Cortex of kidney (tissue), 1 donor: ENCODE results near the gene HSPA9.
"Not testable (repeated sequence)": the region's sequence is repeated elsewhere in the genome, so short reads cannot be mapped to it uniquely, and the experiment has no call there.

Source experiments
- DNase-seq: peaks from one replicate; lab custom pipeline; 2025; lab: John Stamatoyannopoulos, UW

HSPA9 gene

DNA sequence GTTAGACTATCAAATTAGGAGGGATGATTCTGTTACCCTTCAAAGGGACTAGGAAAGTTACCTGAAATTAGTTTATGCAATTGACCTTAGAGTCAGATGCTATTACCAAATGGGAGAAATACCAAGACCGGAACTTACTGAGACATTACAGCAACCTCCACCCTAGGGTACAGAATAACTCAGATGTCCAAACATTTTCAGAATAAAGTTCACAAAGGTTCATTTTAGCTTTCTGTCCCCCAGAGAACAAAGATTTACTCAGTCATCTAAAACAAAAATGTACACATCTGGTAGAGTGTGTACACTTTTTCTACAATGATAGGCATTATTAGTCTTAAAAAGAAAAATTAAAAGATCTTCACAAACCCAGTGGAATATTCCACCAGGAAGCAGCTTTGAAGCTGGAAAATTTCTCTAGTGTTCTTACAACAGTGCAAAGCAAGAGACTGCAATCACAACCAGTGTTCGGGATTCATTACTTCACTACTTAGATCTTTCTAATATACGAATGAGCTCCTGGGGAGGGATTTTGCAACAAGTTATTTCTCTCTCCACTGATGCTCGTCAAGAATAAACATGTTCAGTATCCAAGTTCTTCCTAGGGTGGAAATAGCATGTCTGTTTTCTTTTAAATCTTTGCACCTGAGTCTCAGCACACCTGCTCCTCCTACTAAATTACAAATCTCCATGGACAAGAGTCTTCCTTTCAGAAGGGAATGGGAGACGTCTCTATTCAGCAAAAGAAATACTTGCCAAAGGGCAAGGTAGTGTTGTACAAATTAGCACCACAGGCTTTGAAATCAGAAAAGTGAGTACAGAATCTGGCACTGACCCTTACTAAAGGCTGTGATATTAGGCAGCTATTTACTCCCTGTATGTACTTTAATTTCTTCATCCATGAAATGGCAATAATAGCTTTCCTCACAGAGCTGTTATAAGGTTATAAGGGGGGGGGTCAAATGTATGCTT lies 40.9 kb downstream of the HSPA9 start:
- DNase-seq = no peak

GRCh38 chr5:138529812-138530211 lies 45.4 kb downstream of the HSPA9 start:
- DNase-seq = no peak

DNA sequence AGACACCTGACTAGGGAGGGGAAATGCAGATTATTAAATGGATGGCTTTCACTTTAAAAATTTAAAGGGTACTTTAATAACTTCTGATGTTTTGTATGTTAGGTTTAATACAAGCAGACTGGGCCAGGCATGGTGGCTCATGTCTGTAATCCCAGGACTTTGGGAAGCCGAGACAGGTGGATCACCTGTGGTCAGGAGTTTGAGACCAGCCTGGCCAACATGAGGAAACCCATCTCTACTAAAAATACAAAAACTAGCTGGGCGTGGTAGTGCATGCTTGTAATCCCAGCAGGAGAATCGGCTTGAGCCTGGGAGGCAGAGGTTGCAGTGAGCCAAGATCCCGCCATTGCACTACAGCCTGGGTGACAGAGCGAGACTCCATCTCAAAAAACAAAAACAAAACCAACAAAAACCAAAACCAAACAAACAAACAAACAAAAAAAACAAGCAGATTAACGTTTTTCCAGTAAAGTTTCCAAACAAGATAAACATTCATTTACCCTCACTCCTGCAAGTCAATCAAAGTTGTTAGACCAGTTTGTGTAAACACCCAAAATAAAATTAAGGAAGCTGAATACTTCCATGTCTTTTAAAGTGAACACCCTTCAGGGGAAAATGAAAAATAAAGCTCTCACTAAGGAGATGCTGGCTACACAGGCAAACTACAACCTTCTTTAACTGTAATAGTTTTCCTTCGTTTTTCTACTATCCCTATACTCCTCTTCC lies 46.3 kb downstream of the HSPA9 start:
- no peak for DNase-seq

DNA sequence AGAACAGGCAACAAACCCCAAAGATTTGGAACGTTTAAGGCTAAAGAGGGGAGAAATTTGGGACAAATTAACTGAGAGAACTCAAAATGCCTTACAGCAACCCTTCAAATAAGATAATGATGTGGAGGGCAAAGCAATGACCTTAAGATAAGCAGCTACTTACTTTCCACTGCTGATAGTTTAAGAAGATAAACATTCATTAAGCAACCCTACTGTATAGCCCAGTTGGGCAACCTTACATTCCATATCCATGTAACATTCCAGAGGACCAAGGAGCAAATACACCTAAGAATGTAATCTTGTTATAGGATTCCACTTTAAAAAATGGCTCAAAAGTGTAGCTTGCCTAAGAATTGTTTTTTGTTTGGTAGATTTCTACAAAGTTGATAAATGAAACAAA lies 47.0 kb downstream of the HSPA9 start:
- no peak for DNase-seq

GRCh38 chr5:138527170-138527569 lies 48.0 kb downstream of the HSPA9 start:
- DNase-seq = no peak

GRCh38 chr5:138523406-138523805 lies 51.8 kb downstream of the HSPA9 start:
- DNase-seq = no peak

DNA sequence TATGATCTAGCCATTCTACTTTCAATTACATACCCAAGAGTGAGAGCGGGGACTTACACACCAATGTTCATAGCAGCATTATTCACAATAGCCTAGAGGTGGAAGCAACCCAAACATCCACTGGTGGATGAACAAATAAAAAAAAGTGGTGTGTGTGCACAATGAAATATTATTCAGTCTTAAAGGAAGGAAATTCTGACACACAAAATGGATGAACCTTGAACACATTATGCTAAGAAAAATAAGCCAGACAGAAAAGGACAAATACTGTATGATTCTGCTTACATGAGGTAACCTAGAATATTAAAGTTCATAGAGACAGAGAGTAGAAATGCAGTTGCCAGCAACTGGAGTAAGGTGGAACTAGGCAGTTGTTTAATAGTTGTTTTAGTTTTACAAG lies 54.2 kb downstream of the HSPA9 start:
- DNase-seq = no peak

- DNase-seq = no peak
Observed at GRCh38 chr5:138517437-138517836, 57.8 kb downstream of the HSPA9 start.

- DNase-seq = no peak
Observed at GRCh38 chr5:138515556-138516245, 59.5 kb downstream of the HSPA9 start.

- DNase-seq = no peak
Observed at GRCh38 chr5:138514021-138514420, 61.2 kb downstream of the HSPA9 start.

DNA sequence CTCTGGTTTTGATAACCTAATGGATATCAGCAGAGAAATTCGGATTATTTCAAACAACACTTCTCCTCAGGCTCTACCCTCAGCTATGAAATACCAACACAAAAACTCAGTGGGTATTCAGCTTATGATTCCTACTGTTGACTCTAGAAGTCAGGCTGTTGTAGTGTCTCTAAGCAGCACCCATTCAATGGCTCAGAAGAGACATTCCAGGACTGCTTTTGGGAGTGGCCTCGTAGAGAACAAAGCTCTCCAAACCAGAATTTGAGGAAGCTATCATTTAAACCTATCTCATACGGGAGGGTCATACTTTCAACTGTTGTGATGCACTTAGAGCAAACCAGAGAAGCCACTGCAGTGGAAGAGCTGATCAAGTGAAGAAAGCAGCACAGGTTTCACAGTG lies 66.2 kb downstream of the HSPA9 start:
- DNase-seq = no peak

- DNase-seq = not testable (repeated sequence)
Observed at GRCh38 chr5:138507485-138507884, 67.7 kb downstream of the HSPA9 start.

- DNase-seq = no peak
Observed at GRCh38 chr5:138506370-138507306, 68.6 kb downstream of the HSPA9 start.

- DNase-seq = no peak
Observed at GRCh38 chr5:138504799-138505198, 70.4 kb downstream of the HSPA9 start.
